Body of pancreas (tissue), 4 donors: ENCODE measurements around the gene PRR5L. TPM values are rescaled to one million over a fixed set of nuclear protein-coding genes. Genes with fewer than 3 reads are reported as not detected.

Source experiments
- ATAC-seq: fragments of 150-250 bp; one replicate; pipeline ENCODE4 v1.9.1; 2016
- DNase-seq, 4 donors: peaks; one replicate each; pipeline ENCODE4 v3.0.0-alpha.2; 2019
- H3K27ac ChIP-seq, 4 donors: fragments of 200-600 bp; sonication (generic); 1 replicate in 3 of 4; 2 replicates in 1 of 4; pipeline versions ENCODE4 v1.5.1 to v1.6.1; 2016 to 2019; ENCODE audit warnings: mild to moderate bottlenecking in 1 of 4, mixed read lengths in 1 of 4, moderate library complexity in 1 of 4
- H3K27me3 ChIP-seq, 2 donors: fragments of 200-600 bp; sonication (generic); one replicate each; pipeline ENCODE4 v1.6.0; 2016; ENCODE audit warnings: mild to moderate bottlenecking in 1 of 2
- H3K36me3 ChIP-seq, 2 donors: fragments of 200-600 bp; sonication (generic); replicated peaks in 1 of 2; 2 replicates each; pipeline ENCODE4 v1.5.1; 2016; ENCODE audit warnings: low read depth in 2 of 2; ENCODE audit not compliant: insufficient read depth in 1 of 2
- H3K4me1 ChIP-seq: fragments of 200-600 bp; sonication (generic); one replicate; pipeline ENCODE4 v1.6.0; 2016
- H3K4me3 ChIP-seq, 2 donors: fragments of 200-600 bp; sonication (generic); 1 replicate in 1 of 2; 2 replicates in 1 of 2; pipeline ENCODE4 v1.5.1; 2016 to 2019
- H3K9me3 ChIP-seq, 3 donors: fragments of 200-600 bp; sonication (generic); 1 replicate in 2 of 3; 2 replicates in 1 of 3; pipeline ENCODE4 v1.5.1; 2016
- CTCF ChIP-seq, 7 experiments: fragments of 450-650 bp in 4 of 7; fragments of 200-600 bp in 3 of 7; sonication (generic) in 3 of 7; IDR thresholded peaks; one replicate each; pipeline ENCODE4 v1.5.1; 2016 to 2019; ENCODE audit warnings: antibody characterized with exemption in 7 of 7
- POLR2A ChIP-seq, 3 donors: fragments of 450-650 bp; IDR thresholded peaks; one replicate each; pipeline ENCODE4 v1.6.1; 2016; ENCODE audit warnings: antibody characterized with exemption in 3 of 3, mild to moderate bottlenecking in 2 of 3
- WGBS, 2 donors: methylation state at CpG; one replicate each; pipeline ENCODE4 v1.1.5; 2017; 5-methylcytosine and 5-hydroxymethylcytosine counted together
- intact Hi-C: fragments of 100-400 bp; cut with DNase I; formaldehyde crosslinking; loops from one replicate; pipeline ENCODE4 v1.15.1; 2023
- total RNA-seq, 2 donors: library from RNA; depleted of rRNA; stranded (reverse); fragments of >200 nt; gene quantifications; one replicate each; pipeline ENCODE4 v1.1.0, GENCODE V29; 2016

Gene PRR5L
- total RNA-seq, 2 donors from 2014 or later, result 2.6 to 3.0 TPM

- ATAC-seq (no peak), DNase-seq (no peak)
- Histone ChIP-seq H3K27me3 (no peaks in the 10 kb centered on the region), H3K36me3 (no peaks in the 10 kb centered on the region), H3K4me3 (no peak overlapping the region), H3K9me3 (no peaks in the 10 kb centered on the region), H3K4me1 (peaks cover 13% of the 10 kb centered on the region), H3K27ac (no peak overlapping the region)
- no peak for TF ChIP-seq POLR2A (IDR thresholded peaks at IDR 0.05)
- TF ChIP-seq CTCF (IDR thresholded peaks at IDR 0.05), result no peak
- intact Hi-C loops, result no loop called here
- WGBS, 2 donors, result 66 to 74% methylated on average over 7 of the region's 7 CpGs
Observed at GRCh38 chr11:36345535-36346141, 49.5 kb downstream of the PRR5L start.

GRCh38 chr11:36346562-36347383, 50.7 kb downstream of the PRR5L start:
- Histone ChIP-seq H3K4me3 (no peak overlapping the region), H3K9me3 (no peaks in the 10 kb centered on the region), H3K4me1 (peaks cover 13% of the 10 kb centered on the region), H3K27me3 (no peaks in the 10 kb centered on the region), H3K36me3 (no peaks in the 10 kb centered on the region), H3K27ac (no peak overlapping the region)
- 72 to 75% methylated on average over 5 of the region's 5 CpGs for WGBS, 2 donors
- intact Hi-C loops, result no loop called here
- DNase-seq, result no peak
- ATAC-seq, result no peak
- TF ChIP-seq CTCF (IDR thresholded peaks at IDR 0.05), result no peak
- no peak for TF ChIP-seq POLR2A (IDR thresholded peaks at IDR 0.05)

- H3K36me3 ChIP-seq, result no peaks in the 10 kb centered on the region
- no peaks in the 10 kb centered on the region for H3K9me3 ChIP-seq
- DNase-seq, result no peak
- ATAC-seq, result no peak
- intact Hi-C loops, result no loop called here
- no peak overlapping the region for H3K4me3 ChIP-seq
- no peaks in the 10 kb centered on the region for H3K27me3 ChIP-seq
- TF ChIP-seq POLR2A (IDR thresholded peaks at IDR 0.05) (no peak), CTCF (IDR thresholded peaks at IDR 0.05) (no peak)
- peaks cover 9% of the 10 kb centered on the region for H3K4me1 ChIP-seq
- no peak overlapping the region for H3K27ac ChIP-seq
- WGBS, 2 donors, result 69 to 80% methylated on average over 1 of the region's 1 CpG
Observed at GRCh38 chr11:36347384-36347906, 51.4 kb downstream of the PRR5L start.

GRCh38 chr11:36349351-36350136, 53.5 kb downstream of the PRR5L start:
- H3K36me3 ChIP-seq, result no peaks in the 10 kb centered on the region
- intact Hi-C loops, result no loop called here
- no peak overlapping the region for H3K4me3 ChIP-seq
- no peaks in the 10 kb centered on the region for H3K9me3 ChIP-seq
- no peak overlapping the region for H3K27ac ChIP-seq
- DNase-seq, result no peak
- H3K27me3 ChIP-seq, result no peaks in the 10 kb centered on the region
- no peak for ATAC-seq
- no peak for TF ChIP-seq POLR2A (IDR thresholded peaks at IDR 0.05)
- no peak for TF ChIP-seq CTCF (IDR thresholded peaks at IDR 0.05)
- peaks cover 9% of the 10 kb centered on the region for H3K4me1 ChIP-seq
- 54 to 59% methylated on average over 8 of the region's 8 CpGs for WGBS, 2 donors
